Omental fat pad (tissue), 4 donors: ENCODE measurements around the gene DBN1. TPM values are rescaled to one million over a fixed set of nuclear protein-coding genes. Genes with fewer than 3 reads are reported as not detected.
"Not testable (repeated sequence)": the region's sequence is repeated elsewhere in the genome, so short reads cannot be mapped to it uniquely, and the experiment has no call there.

Experiments used
- ATAC-seq: fragments of 150-250 bp; one replicate; pipeline ENCODE4 v1.9.1; 2016; ENCODE audit warnings: mild to moderate bottlenecking, moderate library complexity; ENCODE audit not compliant: low FRiP score
- DNase-seq: peaks from one replicate; pipeline ENCODE4 v3.0.0-alpha.2; 2019; ENCODE audit warnings: low spot score
- total RNA-seq, 4 donors: library from RNA; depleted of rRNA; stranded (reverse); fragments of >200 nt; gene quantifications; one replicate each; pipeline ENCODE4 v1.1.0, GENCODE V29; 2016
- TF ChIP-seq, protein P1 (sequence below), 3 donors: fragments of 450-650 bp; IDR thresholded peaks; one replicate each; pipeline ENCODE4 v1.5.1; 2016 to 2017; ENCODE audit warnings: antibody characterized with exemption in 3 of 3, mild to moderate bottlenecking in 3 of 3, moderate library complexity in 2 of 3

The DBN1 gene
- total RNA-seq, 4 donors from 2014 or later = 33.5 to 78.5 (median 38.3) TPM

GRCh38 chr5:177425196-177425800 lies 48.1 kb downstream of the DBN1 start:
- ATAC-seq = no peak
- TF ChIP-seq, protein P1, sequence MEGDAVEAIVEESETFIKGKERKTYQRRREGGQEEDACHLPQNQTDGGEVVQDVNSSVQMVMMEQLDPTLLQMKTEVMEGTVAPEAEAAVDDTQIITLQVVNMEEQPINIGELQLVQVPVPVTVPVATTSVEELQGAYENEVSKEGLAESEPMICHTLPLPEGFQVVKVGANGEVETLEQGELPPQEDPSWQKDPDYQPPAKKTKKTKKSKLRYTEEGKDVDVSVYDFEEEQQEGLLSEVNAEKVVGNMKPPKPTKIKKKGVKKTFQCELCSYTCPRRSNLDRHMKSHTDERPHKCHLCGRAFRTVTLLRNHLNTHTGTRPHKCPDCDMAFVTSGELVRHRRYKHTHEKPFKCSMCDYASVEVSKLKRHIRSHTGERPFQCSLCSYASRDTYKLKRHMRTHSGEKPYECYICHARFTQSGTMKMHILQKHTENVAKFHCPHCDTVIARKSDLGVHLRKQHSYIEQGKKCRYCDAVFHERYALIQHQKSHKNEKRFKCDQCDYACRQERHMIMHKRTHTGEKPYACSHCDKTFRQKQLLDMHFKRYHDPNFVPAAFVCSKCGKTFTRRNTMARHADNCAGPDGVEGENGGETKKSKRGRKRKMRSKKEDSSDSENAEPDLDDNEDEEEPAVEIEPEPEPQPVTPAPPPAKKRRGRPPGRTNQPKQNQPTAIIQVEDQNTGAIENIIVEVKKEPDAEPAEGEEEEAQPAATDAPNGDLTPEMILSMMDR (IDR thresholded peaks at IDR 0.05) = no peak
- no peak for DNase-seq

GRCh38 chr5:177423671-177424070 lies 49.8 kb downstream of the DBN1 start:
- no peak for DNase-seq
- ATAC-seq = no peak
- TF ChIP-seq, protein P1 (IDR thresholded peaks at IDR 0.05) = no peak

- no peak for ATAC-seq
- TF ChIP-seq, protein P1 (IDR thresholded peaks at IDR 0.05) = no peak
- no peak for DNase-seq
Measured at GRCh38 chr5:177421062-177421798, 52.2 kb downstream of the DBN1 start.

GRCh38 chr5:177420472-177420871 lies 53.0 kb downstream of the DBN1 start:
- not testable (repeated sequence) for ATAC-seq

DNA sequence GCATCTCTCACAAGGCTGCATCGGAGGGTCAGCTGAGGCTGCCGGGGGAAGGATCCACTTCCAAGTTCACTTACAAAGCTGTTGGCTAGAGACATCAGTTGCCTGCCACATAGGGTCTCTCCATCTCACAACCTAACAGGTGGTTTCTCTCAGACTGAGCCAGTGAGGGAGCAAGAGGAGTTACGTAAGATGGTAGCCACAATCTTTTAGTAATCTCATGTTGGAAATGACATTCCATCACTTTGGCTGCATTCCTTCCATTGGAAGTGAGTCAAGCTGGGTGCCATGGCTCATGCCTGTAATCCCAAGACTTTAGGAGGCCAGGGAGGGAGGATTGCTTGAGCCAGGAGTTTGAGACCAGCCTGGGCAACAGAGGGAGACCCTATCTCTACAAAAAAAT lies 54.4 kb downstream of the DBN1 start:
- ATAC-seq (no peak), DNase-seq (no peak)
- TF ChIP-seq, protein P1 (IDR thresholded peaks at IDR 0.05) = no peak

More at GRCh38 chr5:177420472-177420871, 53.0 kb downstream of the DBN1 start:
- DNase-seq = not testable (repeated sequence)

DNA sequence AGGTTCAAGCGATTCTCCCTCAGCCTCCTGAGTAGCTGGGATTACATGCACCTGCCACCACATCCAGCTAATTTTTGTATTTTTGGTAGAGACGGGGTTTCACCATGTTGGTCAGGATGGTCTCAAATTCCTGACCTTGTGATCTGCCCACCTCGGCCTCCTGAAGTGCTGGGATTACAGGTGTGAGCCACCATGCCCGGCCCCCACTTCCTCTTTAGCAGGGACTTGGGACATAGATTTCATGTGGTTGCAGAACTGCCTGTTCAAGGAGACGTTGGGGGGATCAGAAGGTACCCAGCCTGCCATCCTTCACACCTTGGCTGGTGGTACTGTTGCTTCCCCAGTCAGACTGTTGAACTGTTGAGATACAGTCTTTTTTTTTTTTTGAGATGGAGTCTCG lies 56.4 kb downstream of the DBN1 start:
- not testable (repeated sequence) for DNase-seq, ATAC-seq

- TF ChIP-seq, protein P1 (IDR thresholded peaks at IDR 0.05) = no peak
- ATAC-seq (no peak), DNase-seq (no peak)
Measured at GRCh38 chr5:177414481-177414880, 59.0 kb downstream of the DBN1 start.

DNA sequence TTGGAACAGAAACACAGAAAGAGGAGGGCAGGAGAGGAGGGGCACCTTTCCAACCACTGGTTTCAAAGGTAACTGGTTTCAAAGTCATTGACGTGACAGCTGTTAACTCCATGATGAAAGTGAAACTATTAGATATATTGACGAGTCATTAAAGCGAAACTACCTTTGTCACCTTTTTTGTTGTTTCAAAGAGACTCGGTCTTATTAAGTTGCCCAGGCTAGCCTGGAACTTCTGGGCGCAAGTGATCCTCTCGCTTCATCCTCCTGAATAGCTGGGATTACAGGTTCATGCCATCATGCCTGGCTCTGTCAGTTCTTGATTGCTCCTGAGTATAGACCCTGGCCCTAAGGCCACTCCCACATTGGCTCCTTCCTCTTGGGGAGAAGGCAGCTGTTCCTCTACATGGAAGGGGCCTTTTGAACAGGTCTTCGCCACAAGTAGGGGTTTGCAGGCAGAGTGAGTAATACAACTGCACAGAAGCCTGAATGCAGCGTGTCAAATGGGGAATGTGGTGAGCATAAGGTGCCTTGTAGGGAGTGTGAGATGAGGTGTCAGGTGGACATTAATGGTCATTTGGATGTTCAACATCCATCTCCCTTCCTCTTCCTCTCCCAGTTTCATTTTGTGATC lies 60.7 kb downstream of the DBN1 start:
- TF ChIP-seq, protein P1 (IDR thresholded peaks at IDR 0.05) = no peak
- ATAC-seq (no peak), DNase-seq (no peak)
